Activated CD8-positive, alpha-beta T cell treated with anti-CD3 and anti-CD28 coated beads, Interleukin-2, amount 10 ng/mL, durations not matched to agents 7 days and 5 days (primary cell): ENCODE data around the gene SH3D21. TPM values are rescaled to one million over a fixed set of nuclear protein-coding genes. Genes with fewer than 3 reads are reported as not detected.

Experiments used
- ATAC-seq: fragments of 150-1000 bp; cut with Tn5 transposase; one replicate; pipeline ENCODE4 v1.10.0; 2021; ENCODE audit warnings: moderate library complexity
- CTCF ChIA-PET: fragments of 350-600 bp; sonication (Branson Sonifier 250); formaldehyde crosslinking; loops from one replicate; lab custom pipeline; 2021; ENCODE audit warnings: antibody characterized with exemption; lab: Charles Lee
- POLR2A ChIA-PET: fragments of 350-600 bp; sonication (Branson Sonifier 250); formaldehyde crosslinking; loops from one replicate; lab custom pipeline; 2021; ENCODE audit warnings: antibody characterized with exemption; lab: Charles Lee
- DNase-seq: peaks from one replicate; pipeline ENCODE4 v3.0.0-alpha.2; 2020
- H3K27ac Mint-ChIP-seq: one replicate; pipeline ENCODE4 v1.8.0; 2021; ENCODE audit warnings: mild to moderate bottlenecking, mixed read lengths
- H3K27me3 Mint-ChIP-seq: one replicate; pipeline ENCODE4 v1.8.0; 2021; ENCODE audit warnings: low read depth, mixed read lengths
- H3K36me3 Mint-ChIP-seq: one replicate; pipeline ENCODE4 v1.8.0; 2021; ENCODE audit warnings: low read depth, mixed read lengths
- H3K4me1 Mint-ChIP-seq: one replicate; pipeline ENCODE4 v1.8.0; 2021; ENCODE audit warnings: low read depth, mixed read lengths
- H3K4me3 Mint-ChIP-seq: one replicate; pipeline ENCODE4 v1.8.0; 2021; ENCODE audit warnings: mild to moderate bottlenecking, mixed read lengths
- H3K9me3 Mint-ChIP-seq: one replicate; pipeline ENCODE4 v1.8.0; 2022; ENCODE audit warnings: mixed read lengths; ENCODE audit not compliant: insufficient read depth
- total RNA-seq, 2 experiments: library from RNA; stranded (reverse); gene quantifications; one replicate each; pipeline ENCODE4 v1.2.3, GENCODE V29; 2021

Gene SH3D21
- total RNA-seq, 2 experiments from 2014 or later, result 14.6 to 15.3 TPM

- Mint-ChIP-seq H3K36me3 (peaks cover 38% of the 10 kb centered on the region), H3K4me1 (peaks cover 17% of the 10 kb centered on the region), H3K27ac (peak overlapping the region; percentile 2), H3K27me3 (no peaks in the 10 kb centered on the region), H3K4me3 (no peak overlapping the region), H3K9me3 (no peaks in the 10 kb centered on the region)
- ATAC-seq (no peak), DNase-seq (no peak)
- POLR2A ChIA-PET, result no interaction called here
- CTCF ChIA-PET, result interaction anchor here (1.7 kb wide), 1 partner anchor 20 kb away, joined by 5 read pairs; no protein-coding TSS in a partner anchor
Observed at GRCh38 chr1:36346741-36347370, 40.7 kb downstream of the SH3D21 start.

GRCh38 chr1:36349241-36349671 lies 43.1 kb downstream of the SH3D21 start:
- no peak for DNase-seq
- no peak overlapping the region for H3K27ac Mint-ChIP-seq
- CTCF ChIA-PET, result interaction anchor here (9.6 kb wide), 1 partner anchor 19 kb away, joined by 82 read pairs; no protein-coding TSS in a partner anchor

GRCh38 chr1:36349839-36350238 lies 43.7 kb downstream of the SH3D21 start:
- peaks cover 52% of the 10 kb centered on the region for H3K36me3 Mint-ChIP-seq
- H3K9me3 Mint-ChIP-seq, result no peaks in the 10 kb centered on the region
- POLR2A ChIA-PET, result interaction anchor here (1.2 to 3.6 kb wide), 2 partner anchors 17 to 35 kb away, joined by 4 to 16 read pairs; no protein-coding TSS in a partner anchor
- ATAC-seq (no peak), DNase-seq (no peak)
- CTCF ChIA-PET, result interaction anchor here (3.3 to 9.6 kb wide), 2 partner anchors 7 to 18 kb away, joined by 18 to 82 read pairs; no protein-coding TSS in a partner anchor
- no peak overlapping the region for H3K4me3 Mint-ChIP-seq
- peaks cover 23% of the 10 kb centered on the region for H3K4me1 Mint-ChIP-seq
- peak overlapping the region; percentile 81 for H3K27ac Mint-ChIP-seq
- H3K27me3 Mint-ChIP-seq, result no peaks in the 10 kb centered on the region

More at GRCh38 chr1:36349241-36349671, 43.1 kb downstream of the SH3D21 start:
- Mint-ChIP-seq H3K4me3 (no peak overlapping the region), H3K9me3 (no peaks in the 10 kb centered on the region), H3K36me3 (peaks cover 50% of the 10 kb centered on the region), H3K27me3 (no peaks in the 10 kb centered on the region), H3K4me1 (peaks cover 23% of the 10 kb centered on the region)
- ATAC-seq, result no peak
- POLR2A ChIA-PET, result no interaction called here

GRCh38 chr1:36350659-36351226 lies 44.6 kb downstream of the SH3D21 start:
- Mint-ChIP-seq H3K9me3 (no peaks in the 10 kb centered on the region), H3K4me3 (peak overlapping the region; percentile 15), H3K27me3 (no peaks in the 10 kb centered on the region), H3K27ac (peak overlapping the region; percentile 81), H3K4me1 (peaks cover 23% of the 10 kb centered on the region), H3K36me3 (peaks cover 57% of the 10 kb centered on the region)
- CTCF ChIA-PET, result interaction anchor here (0.9 to 9.6 kb wide), 7 partner anchors 8 to 163 kb away, joined by 3 to 82 read pairs (median 5); no protein-coding TSS in a partner anchor
- peak; percentile 73 for ATAC-seq
- DNase-seq, result peak; percentile 37
- POLR2A ChIA-PET, result interaction anchor here (1.2 to 3.6 kb wide), 3 partner anchors 16 to 36 kb away, joined by 4 to 16 read pairs (median 7); no protein-coding TSS in a partner anchor

- Mint-ChIP-seq H3K4me3 (no peak overlapping the region), H3K36me3 (peaks cover 58% of the 10 kb centered on the region), H3K27ac (peak overlapping the region; percentile 72), H3K9me3 (no peaks in the 10 kb centered on the region), H3K27me3 (no peaks in the 10 kb centered on the region), H3K4me1 (peaks cover 23% of the 10 kb centered on the region)
- DNase-seq, result no peak
- ATAC-seq, result no peak
- ChIA-PET CTCF (interaction anchor here (0.9 to 9.6 kb wide), 8 partner anchors 9 to 163 kb away, joined by 3 to 82 read pairs (median 4); no protein-coding TSS in a partner anchor), POLR2A (interaction anchor here (0.8 to 3.6 kb wide), 4 partner anchors 15 to 35 kb away, joined by 4 to 16 read pairs (median 6); partner anchors contain the start of gene EVA1B)
Observed at GRCh38 chr1:36351227-36351977, 45.2 kb downstream of the SH3D21 start.

GRCh38 chr1:36352125-36352909 lies 46.1 kb downstream of the SH3D21 start:
- H3K4me1 Mint-ChIP-seq, result peaks cover 24% of the 10 kb centered on the region
- no peak for ATAC-seq
- H3K36me3 Mint-ChIP-seq, result peaks cover 59% of the 10 kb centered on the region
- POLR2A ChIA-PET, result interaction anchor here (0.8 to 3.6 kb wide), 4 partner anchors 14 to 81 kb away, joined by 3 to 16 read pairs (median 6); partner anchors contain the start of gene EVA1B
- no peaks in the 10 kb centered on the region for H3K27me3 Mint-ChIP-seq
- no peak for DNase-seq
- CTCF ChIA-PET, result interaction anchor here (1.3 to 9.6 kb wide), 4 partner anchors 10 to 73 kb away, joined by 3 to 82 read pairs (median 10); no protein-coding TSS in a partner anchor
- no peaks in the 10 kb centered on the region for H3K9me3 Mint-ChIP-seq
- no peak overlapping the region for H3K4me3 Mint-ChIP-seq
- H3K27ac Mint-ChIP-seq, result peak overlapping the region; percentile 4

GRCh38 chr1:36352910-36353878 lies 47.0 kb downstream of the SH3D21 start:
- H3K9me3 Mint-ChIP-seq, result no peaks in the 10 kb centered on the region
- no peaks in the 10 kb centered on the region for H3K27me3 Mint-ChIP-seq
- POLR2A ChIA-PET, result interaction anchor here (0.8 to 3.6 kb wide), 2 partner anchors 13 to 80 kb away, joined by 3 to 16 read pairs; no protein-coding TSS in a partner anchor
- H3K4me3 Mint-ChIP-seq, result no peak overlapping the region
- DNase-seq, result no peak
- peaks cover 24% of the 10 kb centered on the region for H3K4me1 Mint-ChIP-seq
- CTCF ChIA-PET, result interaction anchor here (1.2 to 9.6 kb wide), 6 partner anchors 10 to 203 kb away, joined by 3 to 82 read pairs (median 4); no protein-coding TSS in a partner anchor
- H3K36me3 Mint-ChIP-seq, result peaks cover 58% of the 10 kb centered on the region
- ATAC-seq, result no peak
- H3K27ac Mint-ChIP-seq, result no peak overlapping the region

- ChIA-PET CTCF (interaction anchor here (1.2 to 9.6 kb wide), 2 partner anchors 12 to 13 kb away, joined by 4 to 82 read pairs; no protein-coding TSS in a partner anchor), POLR2A (interaction anchor here (1.1 kb wide), 1 partner anchor 31 kb away, joined by 3 read pairs; the partner anchor contains the start of gene EVA1B)
- H3K36me3 Mint-ChIP-seq, result peaks cover 63% of the 10 kb centered on the region
- DNase-seq, result no peak
- no peak overlapping the region for H3K27ac Mint-ChIP-seq
- peaks cover 24% of the 10 kb centered on the region for H3K4me1 Mint-ChIP-seq
- no peak for ATAC-seq
- no peak overlapping the region for H3K4me3 Mint-ChIP-seq
- no peaks in the 10 kb centered on the region for H3K9me3 Mint-ChIP-seq
- no peaks in the 10 kb centered on the region for H3K27me3 Mint-ChIP-seq
Observed at GRCh38 chr1:36354486-36354885, 48.3 kb downstream of the SH3D21 start.

DNA sequence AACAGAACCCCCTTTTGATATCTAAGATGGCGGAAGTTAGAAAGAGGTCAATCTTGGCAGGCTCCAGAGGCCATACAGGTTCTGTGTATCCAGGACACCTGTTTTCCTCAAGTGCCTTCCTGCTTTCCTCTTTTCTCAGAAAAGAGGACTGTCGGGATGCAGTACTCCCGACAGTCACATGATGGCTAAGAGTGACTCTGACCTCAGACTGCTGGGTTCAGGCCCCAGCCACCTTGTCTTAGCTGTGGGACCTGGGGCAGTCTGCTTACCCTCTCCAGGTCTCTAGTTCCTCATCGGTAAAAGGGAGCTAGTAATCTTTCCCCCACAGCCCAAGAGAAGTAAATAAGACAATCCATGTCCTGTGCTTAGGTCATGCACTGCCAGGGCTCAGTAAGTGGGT lies 49.6 kb downstream of the SH3D21 start:
- H3K36me3 Mint-ChIP-seq, result peaks cover 66% of the 10 kb centered on the region
- no peak for DNase-seq
- POLR2A ChIA-PET, result interaction anchor here (0.7 kb wide), 1 partner anchor 10 kb away, joined by 3 read pairs; no protein-coding TSS in a partner anchor

More for the DNA sequence above, 49.6 kb downstream of the SH3D21 start:
- Mint-ChIP-seq H3K9me3 (no peaks in the 10 kb centered on the region), H3K4me3 (no peak overlapping the region), H3K27ac (peak overlapping the region; percentile 42), H3K4me1 (peaks cover 20% of the 10 kb centered on the region), H3K27me3 (no peaks in the 10 kb centered on the region)
- CTCF ChIA-PET, result interaction anchor here (2.0 to 9.6 kb wide), 2 partner anchors 12 to 13 kb away, joined by 5 to 82 read pairs; no protein-coding TSS in a partner anchor
- no peak for ATAC-seq
